Activated CD4-positive, alpha-beta T cell treated with anti-CD3 and anti-CD28 coated beads, Interleukin-2, Interleukin-6, amounts not matched to agents 100 ng/mL and 50 ng/mL, durations not matched to agents 16 hours and 8 hours (primary cell): Measurements from ENCODE around the gene KLHL30.
A peak's percentile ranks its signal among the peaks of the same experiment; 100 is the strongest.
"Not testable (repeated sequence)": the region's sequence is repeated elsewhere in the genome, so short reads cannot be mapped to it uniquely, and the experiment has no call there.

Experiments
- DNase-seq: peaks from one replicate; pipeline ENCODE4 v3.0.0-alpha.2; 2020

Gene KLHL30

GRCh38 chr2:238101891-238102841 is 36.3 kb upstream of the KLHL30 start:
- DNase-seq = no peak

GRCh38 chr2:238102865-238103264 is 35.6 kb upstream of the KLHL30 start:
- no peak for DNase-seq

- no peak for DNase-seq
Measured at GRCh38 chr2:238103465-238104225, 34.8 kb upstream of the KLHL30 start.

- no peak for DNase-seq
Measured at GRCh38 chr2:238104226-238104690, 34.2 kb upstream of the KLHL30 start.

- DNase-seq = no peak
Measured at GRCh38 chr2:238104691-238105371, 33.6 kb upstream of the KLHL30 start.

- DNase-seq = no peak
Measured at GRCh38 chr2:238105506-238106338, 32.7 kb upstream of the KLHL30 start.

GRCh38 chr2:238106339-238106697 is 32.1 kb upstream of the KLHL30 start:
- no peak for DNase-seq

- DNase-seq = no peak
Measured at GRCh38 chr2:238106698-238107524, 31.6 kb upstream of the KLHL30 start.

- DNase-seq = no peak
Measured at GRCh38 chr2:238107525-238108422, 30.7 kb upstream of the KLHL30 start.

- DNase-seq = peak; percentile 27
Measured at GRCh38 chr2:238108423-238109183, 29.9 kb upstream of the KLHL30 start.

GRCh38 chr2:238113611-238114010 is 24.9 kb upstream of the KLHL30 start:
- DNase-seq = no peak

- no peak for DNase-seq
Measured at GRCh38 chr2:238114331-238114841, 24.1 kb upstream of the KLHL30 start.

GRCh38 chr2:238114851-238115660 is 23.4 kb upstream of the KLHL30 start:
- DNase-seq = no peak

- not testable (repeated sequence) for DNase-seq
Measured at GRCh38 chr2:238115709-238116108, 22.8 kb upstream of the KLHL30 start.

- no peak for DNase-seq
Measured at GRCh38 chr2:238116298-238117198, 21.9 kb upstream of the KLHL30 start.

- no peak for DNase-seq
Measured at GRCh38 chr2:238117199-238118154, 21.0 kb upstream of the KLHL30 start.
